Measurements from ENCODE around the gene CCDC171.

The CCDC171 gene

GRCh38 chr9:15738011-15738410 lies 185.2 kb downstream of the CCDC171 start:
- Histone ChIP-seq H3K36me3 (no peaks in the 10 kb centered on the region), H3K4me3 (ENCODE audit: low read depth, low read length) (no peak overlapping the region), H3K27me3 (no peaks in the 10 kb centered on the region), H3K4me1 (no peaks in the 10 kb centered on the region), H3K9me3 (no peaks in the 10 kb centered on the region)
- DNase-seq: no peak
- TF ChIP-seq CTCF (IDR thresholded peaks at IDR 0.05; ENCODE audit: low read depth, low read length): no peak

GRCh38 chr9:15741015-15741414 lies 188.2 kb downstream of the CCDC171 start:
- H3K4me1 ChIP-seq: no peaks in the 10 kb centered on the region
- no peaks in the 10 kb centered on the region for H3K27me3 ChIP-seq
- DNase-seq: no peak
- H3K4me3 ChIP-seq (ENCODE audit: low read depth, low read length): no peak overlapping the region
- H3K36me3 ChIP-seq: no peaks in the 10 kb centered on the region
- no peak for TF ChIP-seq CTCF (IDR thresholded peaks at IDR 0.05; ENCODE audit: low read depth, low read length)
- H3K9me3 ChIP-seq: no peaks in the 10 kb centered on the region

- Histone ChIP-seq H3K4me3 (ENCODE audit: low read depth, low read length) (no peak overlapping the region), H3K4me1 (no peaks in the 10 kb centered on the region), H3K27me3 (no peaks in the 10 kb centered on the region), H3K9me3 (no peaks in the 10 kb centered on the region), H3K36me3 (no peaks in the 10 kb centered on the region)
- no peak for DNase-seq
- TF ChIP-seq CTCF (IDR thresholded peaks at IDR 0.05; ENCODE audit: low read depth, low read length): no peak
Observed at GRCh38 chr9:15743512-15743911, 190.7 kb downstream of the CCDC171 start.

- Histone ChIP-seq H3K27me3 (no peaks in the 10 kb centered on the region), H3K4me1 (no peaks in the 10 kb centered on the region), H3K36me3 (no peaks in the 10 kb centered on the region), H3K4me3 (ENCODE audit: low read depth, low read length) (no peak overlapping the region), H3K9me3 (no peaks in the 10 kb centered on the region)
- DNase-seq: no peak
- no peak for TF ChIP-seq CTCF (IDR thresholded peaks at IDR 0.05; ENCODE audit: low read depth, low read length)
Observed at GRCh38 chr9:15744196-15744595, 191.4 kb downstream of the CCDC171 start.

- no peaks in the 10 kb centered on the region for H3K36me3 ChIP-seq
- TF ChIP-seq CTCF (IDR thresholded peaks at IDR 0.05; ENCODE audit: low read depth, low read length): no peak
- H3K4me1 ChIP-seq: no peaks in the 10 kb centered on the region
- peak; percentile 15 for DNase-seq
- H3K4me3 ChIP-seq (ENCODE audit: low read depth, low read length): no peak overlapping the region
- no peaks in the 10 kb centered on the region for H3K27me3 ChIP-seq
- no peaks in the 10 kb centered on the region for H3K9me3 ChIP-seq
Observed at GRCh38 chr9:15746905-15747304, 194.1 kb downstream of the CCDC171 start.

- DNase-seq: no peak
- no peaks in the 10 kb centered on the region for H3K27me3 ChIP-seq
- H3K36me3 ChIP-seq: no peaks in the 10 kb centered on the region
- no peaks in the 10 kb centered on the region for H3K4me1 ChIP-seq
- H3K4me3 ChIP-seq (ENCODE audit: low read depth, low read length): no peak overlapping the region
- no peaks in the 10 kb centered on the region for H3K9me3 ChIP-seq
- no peak for TF ChIP-seq CTCF (IDR thresholded peaks at IDR 0.05; ENCODE audit: low read depth, low read length)
Observed at GRCh38 chr9:15755660-15756059, 202.8 kb downstream of the CCDC171 start.

All from BE2C (cell line).